Esophagus squamous epithelium (tissue), 5 donors: Measurements from ENCODE around the gene POLRMT. TPM values are rescaled to one million over a fixed set of nuclear protein-coding genes. Genes with fewer than 3 reads are reported as not detected.

Experiments
- DNase-seq: peaks from one replicate; lab custom pipeline; 2025; lab: John Stamatoyannopoulos, UW
- H3K27ac ChIP-seq, 4 donors: fragments of 200-600 bp; sonication (generic); one replicate each; pipeline ENCODE4 v1.5.1; 2016 to 2019; ENCODE audit warnings: mild to moderate bottlenecking in 1 of 4
- H3K27me3 ChIP-seq, 4 donors: fragments of 200-600 bp; sonication (generic); 1 replicate in 3 of 4; 2 replicates in 1 of 4; pipeline versions ENCODE4 v1.5.1 to v1.6.0; 2017 to 2021; ENCODE audit warnings: antibody characterized with exemption in 1 of 4
- H3K36me3 ChIP-seq, 3 donors: fragments of 200-600 bp; sonication (generic); one replicate each; pipeline ENCODE4 v1.5.1; 2016 to 2019
- H3K4me1 ChIP-seq, 3 donors: fragments of 200-600 bp; sonication (generic); one replicate each; pipeline ENCODE4 v1.5.1; 2017 to 2019
- H3K4me3 ChIP-seq, 4 donors: fragments of 200-600 bp; sonication (generic); 1 replicate in 3 of 4; 2 replicates in 1 of 4; pipeline ENCODE4 v1.5.1; 2016 to 2019; ENCODE audit warnings: mild to moderate bottlenecking in 2 of 4, moderate library complexity in 1 of 4
- H3K9me3 ChIP-seq, 3 donors: fragments of 200-600 bp; sonication (generic); one replicate each; pipeline ENCODE4 v1.5.1; 2016 to 2019
- CTCF ChIP-seq, 6 experiments: fragments of 450-650 bp in 4 of 6; fragments of 200-600 bp in 2 of 6; sonication (generic) in 2 of 6; IDR thresholded peaks; one replicate each; pipeline ENCODE4 v1.5.1; 2016 to 2019; ENCODE audit warnings: antibody characterized with exemption in 6 of 6, mild to moderate bottlenecking in 4 of 6, moderate library complexity in 4 of 6
- POLR2A ChIP-seq, 4 donors: fragments of 450-650 bp; IDR thresholded peaks; one replicate each; pipeline ENCODE4 v1.6.1; 2017; ENCODE audit warnings: antibody characterized with exemption in 4 of 4, mild to moderate bottlenecking in 4 of 4, moderate library complexity in 3 of 4
- WGBS, 2 donors: methylation state at CpG; one replicate each; pipeline ENCODE4 v1.1.5; 2018; 5-methylcytosine and 5-hydroxymethylcytosine counted together
- intact Hi-C: fragments of 100-400 bp; cut with DNase I; formaldehyde crosslinking; loops from one replicate; pipeline ENCODE4 v1.15.0; 2022
- total RNA-seq, 4 donors: library from RNA; depleted of rRNA; stranded (reverse); fragments of >200 nt; gene quantifications; one replicate each; pipeline ENCODE4 v1.1.0, GENCODE V29; 2016
- donor health status: DM: yes; HTN: yes; CAD: no.

POLRMT gene
- total RNA-seq, 4 donors from 2014 or later, result 23.5 to 32.3 (median 25.0) TPM

GRCh38 chr19:597406-598315, 35.7 kb downstream of the POLRMT start:
- Histone ChIP-seq H3K27ac (no peak overlapping the region), H3K36me3 (no peaks in the 10 kb centered on the region), H3K4me3 (no peak overlapping the region), H3K27me3 (peaks cover 0 to 52% (median 0%) of the 10 kb centered on the region in 4 donors), H3K9me3 (no peaks in the 10 kb centered on the region), H3K4me1 (no peaks in the 10 kb centered on the region)
- no peak for TF ChIP-seq CTCF (IDR thresholded peaks at IDR 0.05)
- TF ChIP-seq POLR2A (IDR thresholded peaks at IDR 0.05), result no peak
- intact Hi-C loops, result no loop called here
- DNase-seq, result no peak
- 48 to 51% methylated on average over 9 to 10 of the region's 18 CpGs for WGBS, 2 donors

GRCh38 chr19:596263-596655, 37.1 kb downstream of the POLRMT start:
- Histone ChIP-seq H3K9me3 (no peaks in the 10 kb centered on the region), H3K27ac (no peak overlapping the region), H3K27me3 (peaks cover 1 to 66% (median 6%) of the 10 kb centered on the region in 4 donors), H3K4me3 (no peak overlapping the region), H3K4me1 (peaks cover 0 to 5% (median 2%) of the 10 kb centered on the region in 3 donors), H3K36me3 (no peaks in the 10 kb centered on the region)
- 60 to 100% methylated on average over 1 of the region's 16 CpGs for WGBS, 2 donors
- TF ChIP-seq CTCF (IDR thresholded peaks at IDR 0.05), result no peak
- DNase-seq, result no peak
- intact Hi-C loops, result no loop called here

- no peak overlapping the region for H3K27ac ChIP-seq
- peaks cover 8 to 73% (median 10%) of the 10 kb centered on the region in 4 donors for H3K27me3 ChIP-seq
- H3K4me3 ChIP-seq, result no peak overlapping the region
- intact Hi-C loops, result no loop called here
- peaks cover 0 to 12% (median 9%) of the 10 kb centered on the region in 3 donors for H3K4me1 ChIP-seq
- no peak for DNase-seq
- WGBS, 2 donors, result 70 to 76% methylated on average over 26 to 28 of the region's 42 CpGs
- H3K9me3 ChIP-seq, result no peaks in the 10 kb centered on the region
- no peaks in the 10 kb centered on the region for H3K36me3 ChIP-seq
- TF ChIP-seq CTCF (IDR thresholded peaks at IDR 0.05) (no peak), POLR2A (IDR thresholded peaks at IDR 0.05) (no peak)
Measured at GRCh38 chr19:595326-596262, 37.7 kb downstream of the POLRMT start.

GRCh38 chr19:594265-594870, 39.0 kb downstream of the POLRMT start:
- Histone ChIP-seq H3K4me3 (no peak overlapping the region), H3K9me3 (no peaks in the 10 kb centered on the region), H3K27ac (no peak overlapping the region), H3K27me3 (peaks cover 9 to 82% (median 10%) of the 10 kb centered on the region in 4 donors), H3K4me1 (peaks cover under 1 to 18% (median 15%) of the 10 kb centered on the region in 3 donors), H3K36me3 (no peaks in the 10 kb centered on the region)
- intact Hi-C loops, result no loop called here
- 56% methylated on average over 5 of the region's 24 CpGs; no CpG with 5 or more reads in 1 of the 2 donors for WGBS, 2 donors
- no peak for TF ChIP-seq POLR2A (IDR thresholded peaks at IDR 0.05)
- no peak for DNase-seq

- peaks cover 9 to 91% (median 18%) of the 10 kb centered on the region in 4 donors for H3K27me3 ChIP-seq
- DNase-seq, result no peak
- peaks cover 8 to 26% (median 22%) of the 10 kb centered on the region in 3 donors for H3K4me1 ChIP-seq
- H3K4me3 ChIP-seq, result no peak overlapping the region
- no peaks in the 10 kb centered on the region for H3K36me3 ChIP-seq
- H3K27ac ChIP-seq, result no peak overlapping the region
- no peaks in the 10 kb centered on the region for H3K9me3 ChIP-seq
- intact Hi-C loops, result no loop called here
- WGBS, 2 donors, result 37 to 43% methylated on average over 4 to 8 of the region's 9 CpGs
- TF ChIP-seq POLR2A (IDR thresholded peaks at IDR 0.05), result no peak
- TF ChIP-seq CTCF (IDR thresholded peaks at IDR 0.05), result no peak
Measured at GRCh38 chr19:593505-593904, 39.8 kb downstream of the POLRMT start.
